ENCODE results near the gene COG6. TPM values are rescaled to one million over a fixed set of nuclear protein-coding genes. Genes with fewer than 3 reads are reported as not detected.

The COG6 gene
- total RNA-seq, 3 donors from 2014 or later = 20.5 to 32.2 (median 21.6) TPM

DNA sequence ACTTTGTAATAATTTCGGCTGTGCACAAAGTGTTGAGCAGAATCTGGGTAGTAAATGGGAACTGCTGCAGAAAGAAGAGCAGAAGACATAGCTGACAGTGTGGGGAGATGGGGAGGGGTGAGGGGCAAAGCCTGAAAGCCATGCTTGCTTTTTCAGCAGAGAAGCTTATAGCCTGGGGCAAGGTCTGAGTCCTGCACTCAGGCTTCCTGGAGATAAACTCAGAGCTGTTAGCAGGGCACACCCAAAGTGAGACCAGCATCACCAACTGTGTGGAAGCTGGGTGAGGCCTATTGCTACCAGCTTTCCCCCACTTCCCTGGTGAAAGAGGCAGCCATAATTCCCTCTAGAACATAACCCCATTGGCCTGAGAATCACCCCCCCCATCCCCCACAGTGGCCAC is 36.9 kb upstream of the COG6 start:
- Histone ChIP-seq H3K9me3 (no peaks in the 10 kb centered on the region), H3K4me3 (no peak overlapping the region), H3K27me3 (no peaks in the 10 kb centered on the region), H3K4me1 (no peaks in the 10 kb centered on the region), H3K27ac (no peak overlapping the region), H3K36me3 (no peaks in the 10 kb centered on the region)
- TF ChIP-seq POLR2AphosphoS5 (IDR thresholded peaks at IDR 0.05) (no peak), POLR2A (IDR thresholded peaks at IDR 0.05) (no peak)
- TF ChIP-seq, protein P1, sequence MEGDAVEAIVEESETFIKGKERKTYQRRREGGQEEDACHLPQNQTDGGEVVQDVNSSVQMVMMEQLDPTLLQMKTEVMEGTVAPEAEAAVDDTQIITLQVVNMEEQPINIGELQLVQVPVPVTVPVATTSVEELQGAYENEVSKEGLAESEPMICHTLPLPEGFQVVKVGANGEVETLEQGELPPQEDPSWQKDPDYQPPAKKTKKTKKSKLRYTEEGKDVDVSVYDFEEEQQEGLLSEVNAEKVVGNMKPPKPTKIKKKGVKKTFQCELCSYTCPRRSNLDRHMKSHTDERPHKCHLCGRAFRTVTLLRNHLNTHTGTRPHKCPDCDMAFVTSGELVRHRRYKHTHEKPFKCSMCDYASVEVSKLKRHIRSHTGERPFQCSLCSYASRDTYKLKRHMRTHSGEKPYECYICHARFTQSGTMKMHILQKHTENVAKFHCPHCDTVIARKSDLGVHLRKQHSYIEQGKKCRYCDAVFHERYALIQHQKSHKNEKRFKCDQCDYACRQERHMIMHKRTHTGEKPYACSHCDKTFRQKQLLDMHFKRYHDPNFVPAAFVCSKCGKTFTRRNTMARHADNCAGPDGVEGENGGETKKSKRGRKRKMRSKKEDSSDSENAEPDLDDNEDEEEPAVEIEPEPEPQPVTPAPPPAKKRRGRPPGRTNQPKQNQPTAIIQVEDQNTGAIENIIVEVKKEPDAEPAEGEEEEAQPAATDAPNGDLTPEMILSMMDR (IDR thresholded peaks at IDR 0.05) = no peak
- DNase-seq (ENCODE audit: low spot score in 2 of 2) = no peak
- intact Hi-C loops (cut with DNase I; ENCODE audit: low total_unique reads) = no loop called here

DNA sequence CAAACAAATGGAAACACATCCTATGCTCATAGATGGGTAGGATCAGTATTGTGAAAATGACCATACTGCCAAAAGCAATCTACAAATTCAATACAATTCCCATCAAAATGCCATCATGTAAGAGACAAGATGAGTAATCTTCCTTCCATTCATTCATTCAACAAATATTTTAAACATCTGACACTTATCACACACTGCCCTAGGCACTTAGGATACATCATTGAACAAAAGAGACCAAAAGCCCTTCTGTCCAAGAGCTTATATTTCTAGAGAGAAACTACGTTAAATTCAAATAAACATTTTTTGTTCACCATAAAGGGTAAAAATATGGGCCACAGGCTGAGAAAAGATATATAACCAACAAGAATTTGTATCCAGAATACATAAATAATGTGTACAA is 32.0 kb upstream of the COG6 start:
- no peaks in the 10 kb centered on the region for H3K4me1 ChIP-seq
- no peaks in the 10 kb centered on the region for H3K9me3 ChIP-seq
- no peak for DNase-seq (ENCODE audit: low spot score in 2 of 2)
- H3K27me3 ChIP-seq = no peaks in the 10 kb centered on the region
- H3K27ac ChIP-seq = no peak overlapping the region
- intact Hi-C loops (cut with DNase I; ENCODE audit: low total_unique reads) = no loop called here
- TF ChIP-seq POLR2A (IDR thresholded peaks at IDR 0.05) = no peak
- TF ChIP-seq, protein P1 (IDR thresholded peaks at IDR 0.05) = no peak
- no peak for TF ChIP-seq POLR2AphosphoS5 (IDR thresholded peaks at IDR 0.05)
- no peaks in the 10 kb centered on the region for H3K36me3 ChIP-seq
- H3K4me3 ChIP-seq = no peak overlapping the region

DNA sequence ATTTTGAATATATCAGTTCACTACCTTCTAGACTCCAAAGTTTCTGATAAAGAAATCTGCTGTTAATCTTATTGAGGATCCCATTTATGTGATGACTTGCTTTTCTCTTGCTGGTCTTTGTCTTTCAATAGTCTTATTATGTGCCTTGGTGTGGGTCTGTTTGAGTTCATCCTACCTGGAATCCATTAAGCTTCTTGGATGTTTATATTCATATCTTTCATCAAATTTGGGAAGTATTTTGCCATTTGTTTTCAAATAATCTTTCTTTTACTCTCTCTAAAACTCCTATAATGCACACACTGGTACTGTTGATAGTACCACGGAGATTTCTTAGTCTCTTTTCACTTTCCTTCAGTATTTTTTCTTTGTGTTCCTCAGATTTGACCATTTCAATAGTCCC is 24.2 kb upstream of the COG6 start:
- TF ChIP-seq, protein P1 (IDR thresholded peaks at IDR 0.05) = no peak
- TF ChIP-seq POLR2A (IDR thresholded peaks at IDR 0.05) = no peak
- TF ChIP-seq POLR2AphosphoS5 (IDR thresholded peaks at IDR 0.05) = no peak

DNA sequence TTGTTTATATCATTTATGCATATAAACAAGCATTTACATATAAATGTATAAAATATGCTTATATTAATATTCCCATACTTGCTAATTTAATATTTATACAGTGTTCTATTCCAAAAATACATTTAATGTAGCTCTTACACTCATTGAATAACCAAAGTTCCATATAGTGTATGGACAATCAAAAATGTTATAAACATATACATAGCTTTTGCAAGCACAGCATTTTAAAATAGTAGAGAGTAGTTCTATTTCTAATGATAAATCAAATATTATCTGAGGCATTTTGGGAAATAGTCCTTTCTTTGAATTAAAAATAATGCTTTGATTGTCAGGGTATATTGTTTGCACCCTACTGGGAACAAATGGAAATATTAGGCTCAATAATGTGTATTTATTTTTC is 22.5 kb upstream of the COG6 start:
- intact Hi-C loops (cut with DNase I; ENCODE audit: low total_unique reads) = no loop called here
- no peak for DNase-seq (ENCODE audit: low spot score in 2 of 2)
- no peaks in the 10 kb centered on the region for H3K4me1 ChIP-seq
- H3K4me3 ChIP-seq = no peak overlapping the region
- TF ChIP-seq, protein P1 (IDR thresholded peaks at IDR 0.05) = no peak
- no peak for TF ChIP-seq POLR2AphosphoS5 (IDR thresholded peaks at IDR 0.05)
- no peak for TF ChIP-seq POLR2A (IDR thresholded peaks at IDR 0.05)
- no peak overlapping the region for H3K27ac ChIP-seq
- no peaks in the 10 kb centered on the region for H3K36me3 ChIP-seq
- peaks cover 0 to 14% of the 10 kb centered on the region in 2 donors for H3K9me3 ChIP-seq
- H3K27me3 ChIP-seq = no peaks in the 10 kb centered on the region

More for the DNA sequence above, 24.2 kb upstream of the COG6 start:
- Histone ChIP-seq H3K4me1 (no peaks in the 10 kb centered on the region), H3K27ac (no peak overlapping the region), H3K9me3 (peaks cover 0 to 14% of the 10 kb centered on the region in 2 donors), H3K36me3 (no peaks in the 10 kb centered on the region), H3K27me3 (no peaks in the 10 kb centered on the region), H3K4me3 (no peak overlapping the region)
- DNase-seq (ENCODE audit: low spot score in 2 of 2) = no peak
- intact Hi-C loops (cut with DNase I; ENCODE audit: low total_unique reads) = no loop called here

DNA sequence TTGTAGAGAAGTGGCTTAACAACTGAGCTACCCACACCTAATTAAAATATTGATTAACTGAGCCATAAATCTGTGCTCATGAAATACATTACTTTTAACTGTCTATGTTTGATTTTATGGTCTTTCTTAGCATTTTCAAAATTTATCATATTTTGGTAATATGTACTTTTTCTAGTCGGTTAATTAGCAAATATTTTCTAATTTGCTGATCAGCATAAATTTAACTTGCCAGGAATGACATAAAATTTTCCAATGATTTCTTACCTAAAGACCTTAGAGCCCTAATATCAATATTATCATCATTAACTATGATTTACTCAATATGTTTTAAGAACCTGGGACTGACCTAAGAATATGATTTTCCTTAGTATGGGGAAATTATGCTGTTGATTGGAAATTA is 19.9 kb upstream of the COG6 start:
- no peak for TF ChIP-seq POLR2A (IDR thresholded peaks at IDR 0.05)
- TF ChIP-seq POLR2AphosphoS5 (IDR thresholded peaks at IDR 0.05) = no peak
- Histone ChIP-seq H3K36me3 (no peaks in the 10 kb centered on the region), H3K27me3 (no peaks in the 10 kb centered on the region), H3K9me3 (peaks cover 0 to 13% of the 10 kb centered on the region in 2 donors), H3K4me1 (no peaks in the 10 kb centered on the region), H3K27ac (no peak overlapping the region), H3K4me3 (no peak overlapping the region)
- intact Hi-C loops (cut with DNase I; ENCODE audit: low total_unique reads) = no loop called here
- no peak for DNase-seq (ENCODE audit: low spot score in 2 of 2)

DNA sequence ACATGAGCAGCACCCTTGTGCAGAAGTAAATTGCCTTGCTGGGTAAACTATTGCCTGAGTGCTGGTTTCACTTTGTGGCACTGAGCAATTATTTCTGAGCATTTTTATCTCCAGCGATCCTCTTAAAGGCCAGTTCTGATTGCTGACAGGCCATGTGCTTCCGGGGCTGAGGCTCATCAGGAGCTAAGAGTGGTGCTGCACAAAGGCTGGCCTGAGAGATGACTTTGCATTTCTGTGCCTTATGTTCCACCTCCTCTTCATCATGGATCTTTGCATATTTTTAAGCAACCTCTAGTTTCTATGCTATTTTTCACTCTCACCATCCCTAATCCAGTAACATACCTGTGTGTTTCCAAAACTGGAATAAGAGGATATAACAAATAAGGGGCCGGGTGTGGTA is 17.6 kb upstream of the COG6 start:
- no peaks in the 10 kb centered on the region for H3K36me3 ChIP-seq
- H3K27me3 ChIP-seq = peaks cover 0 to 6% of the 10 kb centered on the region in 2 donors
- no peaks in the 10 kb centered on the region for H3K4me1 ChIP-seq
- TF ChIP-seq POLR2A (IDR thresholded peaks at IDR 0.05) (no peak), POLR2AphosphoS5 (IDR thresholded peaks at IDR 0.05) (no peak)
- TF ChIP-seq, protein P1 (IDR thresholded peaks at IDR 0.05) = no peak
- no peak overlapping the region for H3K4me3 ChIP-seq
- DNase-seq (ENCODE audit: low spot score in 2 of 2) = no peak
- intact Hi-C loops (cut with DNase I; ENCODE audit: low total_unique reads) = no loop called here
- H3K27ac ChIP-seq = no peak overlapping the region
- no peaks in the 10 kb centered on the region for H3K9me3 ChIP-seq

Data from breast epithelium (tissue), 4 donors.